ENCODE results near the gene IL36G. TPM values are rescaled to one million over a fixed set of nuclear protein-coding genes. Genes with fewer than 3 reads are reported as not detected.

IL36G gene
- total RNA-seq, 1 donor from 2014 or later = not detected

- H3K27me3 Mint-ChIP-seq (ENCODE audit: unreplicated experiment) = peaks cover 1% of the 10 kb centered on the region
- H3K4me3 Mint-ChIP-seq (ENCODE audit: unreplicated experiment) = no peak overlapping the region
- DNase-seq = no peak
- no peak overlapping the region for H3K27ac Mint-ChIP-seq (ENCODE audit: unreplicated experiment)
- no peak for TF ChIP-seq CTCF (IDR thresholded peaks at IDR 0.05; ENCODE audit: partially characterized antibody, unreplicated experiment)
- H3K36me3 Mint-ChIP-seq (ENCODE audit: unreplicated experiment) = no peaks in the 10 kb centered on the region
- peaks cover 2% of the 10 kb centered on the region for H3K9me3 Mint-ChIP-seq (ENCODE audit: unreplicated experiment)
- H3K4me1 Mint-ChIP-seq (ENCODE audit: low read depth, unreplicated experiment) = no peaks in the 10 kb centered on the region
Measured at GRCh38 chr2:112967023-112967422, 10.8 kb upstream of the IL36G start.

- peaks cover 2% of the 10 kb centered on the region for H3K9me3 Mint-ChIP-seq (ENCODE audit: unreplicated experiment)
- TF ChIP-seq CTCF (IDR thresholded peaks at IDR 0.05; ENCODE audit: partially characterized antibody, unreplicated experiment) = no peak
- no peaks in the 10 kb centered on the region for H3K36me3 Mint-ChIP-seq (ENCODE audit: unreplicated experiment)
Measured at GRCh38 chr2:112972423-112973086, 5.3 kb upstream of the IL36G start.

GRCh38 chr2:112973156-112973555 is 4.7 kb upstream of the IL36G start:
- Mint-ChIP-seq H3K4me3 (ENCODE audit: unreplicated experiment) (no peak overlapping the region), H3K36me3 (ENCODE audit: unreplicated experiment) (no peaks in the 10 kb centered on the region), H3K9me3 (ENCODE audit: unreplicated experiment) (peaks cover 2% of the 10 kb centered on the region), H3K4me1 (ENCODE audit: low read depth, unreplicated experiment) (no peaks in the 10 kb centered on the region), H3K27me3 (ENCODE audit: unreplicated experiment) (no peaks in the 10 kb centered on the region), H3K27ac (ENCODE audit: unreplicated experiment) (no peak overlapping the region)
- DNase-seq = no peak
- TF ChIP-seq CTCF (IDR thresholded peaks at IDR 0.05; ENCODE audit: partially characterized antibody, unreplicated experiment) = no peak

More at GRCh38 chr2:112972423-112973086, 5.3 kb upstream of the IL36G start:
- H3K27me3 Mint-ChIP-seq (ENCODE audit: unreplicated experiment) = peaks cover 1% of the 10 kb centered on the region
- no peak overlapping the region for H3K4me3 Mint-ChIP-seq (ENCODE audit: unreplicated experiment)
- no peaks in the 10 kb centered on the region for H3K4me1 Mint-ChIP-seq (ENCODE audit: low read depth, unreplicated experiment)
- H3K27ac Mint-ChIP-seq (ENCODE audit: unreplicated experiment) = no peak overlapping the region
- DNase-seq = no peak

- TF ChIP-seq CTCF (IDR thresholded peaks at IDR 0.05; ENCODE audit: partially characterized antibody, unreplicated experiment) = no peak
- no peak overlapping the region for H3K4me3 Mint-ChIP-seq (ENCODE audit: unreplicated experiment)
- H3K4me1 Mint-ChIP-seq (ENCODE audit: low read depth, unreplicated experiment) = no peaks in the 10 kb centered on the region
- no peak for DNase-seq
- no peaks in the 10 kb centered on the region for H3K9me3 Mint-ChIP-seq (ENCODE audit: unreplicated experiment)
- H3K27me3 Mint-ChIP-seq (ENCODE audit: unreplicated experiment) = peaks cover 1% of the 10 kb centered on the region
- H3K36me3 Mint-ChIP-seq (ENCODE audit: unreplicated experiment) = no peaks in the 10 kb centered on the region
- no peak overlapping the region for H3K27ac Mint-ChIP-seq (ENCODE audit: unreplicated experiment)
Measured at GRCh38 chr2:112979731-112980130, 1.9 kb downstream of the IL36G start.

DNA sequence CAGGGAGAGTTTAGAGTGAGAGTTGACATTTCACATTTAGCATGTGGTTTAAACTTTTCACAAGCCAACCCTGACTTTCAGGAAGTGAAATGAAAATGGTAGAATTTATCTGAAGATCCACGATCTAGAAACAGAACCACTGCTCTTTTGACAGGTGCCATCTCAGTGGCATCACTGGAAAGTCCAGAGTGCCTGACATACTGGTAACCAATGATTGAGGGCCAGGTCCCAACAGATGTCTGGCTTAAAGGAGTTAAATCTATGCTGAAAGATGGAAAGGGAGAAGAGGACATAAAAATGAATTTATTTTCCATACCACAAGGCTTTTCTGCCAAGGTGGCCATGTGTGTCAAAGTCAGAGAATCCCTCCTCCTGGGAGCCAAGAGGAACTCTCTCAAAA is 2.7 kb downstream of the IL36G start:
- Mint-ChIP-seq H3K27me3 (ENCODE audit: unreplicated experiment) (peaks cover 1% of the 10 kb centered on the region), H3K36me3 (ENCODE audit: unreplicated experiment) (no peaks in the 10 kb centered on the region), H3K9me3 (ENCODE audit: unreplicated experiment) (no peaks in the 10 kb centered on the region), H3K4me1 (ENCODE audit: low read depth, unreplicated experiment) (no peaks in the 10 kb centered on the region), H3K4me3 (ENCODE audit: unreplicated experiment) (no peak overlapping the region), H3K27ac (ENCODE audit: unreplicated experiment) (no peak overlapping the region)
- TF ChIP-seq CTCF (IDR thresholded peaks at IDR 0.05; ENCODE audit: partially characterized antibody, unreplicated experiment) = no peak
- DNase-seq = no peak
